Measurements from ENCODE around the gene RBMS3.
"Not testable (repeated sequence)": the region's sequence is repeated elsewhere in the genome, so short reads cannot be mapped to it uniquely, and the experiment has no call there.

RBMS3 gene

GRCh38 chr3:29773481-29773880 is 492.6 kb downstream of the RBMS3 start:
- no peak for DNase-seq (ENCODE audit: low read depth in 2 of 2)

- DNase-seq (ENCODE audit: low read depth in 2 of 2): no peak
These were observed 494.5 kb downstream of the RBMS3 start for GRCh38 chr3:29775340-29775739.

GRCh38 chr3:29777869-29778268 is 497.0 kb downstream of the RBMS3 start:
- DNase-seq (ENCODE audit: low read depth in 2 of 2): no peak

- no peak for DNase-seq (ENCODE audit: low read depth in 2 of 2)
These were observed 508.8 kb downstream of the RBMS3 start for GRCh38 chr3:29789686-29790085.

- no peak for DNase-seq (ENCODE audit: low read depth in 2 of 2)
These were observed 515.9 kb downstream of the RBMS3 start for GRCh38 chr3:29796808-29797207.

GRCh38 chr3:29802057-29802456 is 521.2 kb downstream of the RBMS3 start:
- DNase-seq (ENCODE audit: low read depth in 2 of 2): no peak

- no peak for DNase-seq (ENCODE audit: low read depth in 2 of 2)
These were observed 523.2 kb downstream of the RBMS3 start for GRCh38 chr3:29804044-29804443.

GRCh38 chr3:29805757-29806156 is 524.9 kb downstream of the RBMS3 start:
- DNase-seq (ENCODE audit: low read depth in 2 of 2): no peak

- DNase-seq (ENCODE audit: low read depth in 2 of 2): not testable (repeated sequence)
These were observed 527.5 kb downstream of the RBMS3 start for GRCh38 chr3:29808324-29808723.

GRCh38 chr3:29822071-29822470 is 541.2 kb downstream of the RBMS3 start:
- no peak for DNase-seq (ENCODE audit: low read depth in 2 of 2)

- no peak for DNase-seq (ENCODE audit: low read depth in 2 of 2)
These were observed 542.4 kb downstream of the RBMS3 start for GRCh38 chr3:29823233-29823632.

GRCh38 chr3:29826712-29827111 is 545.8 kb downstream of the RBMS3 start:
- DNase-seq (ENCODE audit: low read depth in 2 of 2): no peak

- DNase-seq (ENCODE audit: low read depth in 2 of 2): no peak
These were observed 546.9 kb downstream of the RBMS3 start for GRCh38 chr3:29827756-29828155.

- DNase-seq (ENCODE audit: low read depth in 2 of 2): no peak
These were observed 548.5 kb downstream of the RBMS3 start for GRCh38 chr3:29829340-29829739.

GRCh38 chr3:29850641-29851040 is 569.8 kb downstream of the RBMS3 start:
- DNase-seq (ENCODE audit: low read depth in 2 of 2): no peak

GRCh38 chr3:29852767-29853166 is 571.9 kb downstream of the RBMS3 start:
- no peak for DNase-seq (ENCODE audit: low read depth in 2 of 2)

GRCh38 chr3:29853841-29854397 is 573.0 kb downstream of the RBMS3 start:
- no peak for DNase-seq (ENCODE audit: low read depth in 2 of 2)

- no peak for DNase-seq (ENCODE audit: low read depth in 2 of 2)
These were observed 574.0 kb downstream of the RBMS3 start for GRCh38 chr3:29854821-29855220.

- DNase-seq (ENCODE audit: low read depth in 2 of 2): no peak
These were observed 578.9 kb downstream of the RBMS3 start for GRCh38 chr3:29859726-29860270.

- DNase-seq (ENCODE audit: low read depth in 2 of 2): no peak
These were observed 583.9 kb downstream of the RBMS3 start for GRCh38 chr3:29864809-29865208.

- DNase-seq (ENCODE audit: low read depth in 2 of 2): no peak
These were observed 587.8 kb downstream of the RBMS3 start for GRCh38 chr3:29868543-29869101.

- DNase-seq (ENCODE audit: low read depth in 2 of 2): no peak
These were observed 589.3 kb downstream of the RBMS3 start for GRCh38 chr3:29870136-29870535.

GRCh38 chr3:29871087-29871486 is 590.2 kb downstream of the RBMS3 start:
- no peak for DNase-seq (ENCODE audit: low read depth in 2 of 2)

GRCh38 chr3:29880809-29881208 is 599.9 kb downstream of the RBMS3 start:
- DNase-seq (ENCODE audit: low read depth in 2 of 2): no peak
